Stimulated activated CD4-positive, alpha-beta T cell treated with anti-CD3 and anti-CD28 coated beads, Interleukin-15, amount 100 ng/mL, for 48 hours (primary cell): ENCODE data around the gene CD163L1.

Experiments used
- DNase-seq, 2 donors: peaks; one replicate each; pipeline ENCODE4 v3.0.0-alpha.2; 2020; ENCODE audit warnings: low read depth in 2 of 2

Gene CD163L1

GRCh38 chr12:7324176-7324575 is 119.8 kb downstream of the CD163L1 start:
- DNase-seq: no peak

- DNase-seq: no peak
Measured at GRCh38 chr12:7322599-7322998, 121.4 kb downstream of the CD163L1 start.

GRCh38 chr12:7321624-7322023 is 122.3 kb downstream of the CD163L1 start:
- no peak for DNase-seq

GRCh38 chr12:7319930-7320329 is 124.0 kb downstream of the CD163L1 start:
- no peak for DNase-seq

GRCh38 chr12:7310070-7310469 is 133.9 kb downstream of the CD163L1 start:
- no peak for DNase-seq
